Mesenchymal stem cell (in vitro differentiated cells and primary cell): ENCODE data around the gene ZBTB34. TPM values are rescaled to one million over a fixed set of nuclear protein-coding genes. Genes with fewer than 3 reads are reported as not detected.
"Not testable (repeated sequence)": the region's sequence is repeated elsewhere in the genome, so short reads cannot be mapped to it uniquely, and the experiment has no call there.

Experiments used
- DNase-seq: peaks from one replicate; pipeline ENCODE4 v3.0.0-alpha.2; 2013
- H2AFZ ChIP-seq: one replicate; pipeline ENCODE4 v1.6.1; 2013; ENCODE audit warnings: low read depth, mild to moderate bottlenecking, control low read depth, inconsistent platforms, low read length, moderate library complexity
- H2AK5ac ChIP-seq: 2 replicates; pipeline ENCODE4 v1.6.1; 2013; ENCODE audit warnings: low read length, moderate library complexity, mild to moderate bottlenecking, inconsistent platforms; ENCODE audit not compliant: severe bottlenecking
- H2BK120ac ChIP-seq: one replicate; pipeline ENCODE4 v1.6.1; 2013; ENCODE audit warnings: low read depth, mild to moderate bottlenecking, inconsistent platforms, low read length, moderate library complexity
- H2BK12ac ChIP-seq, 2 experiments: one replicate each; pipeline ENCODE4 v1.6.1; 2013; ENCODE audit warnings: inconsistent platforms in 2 of 2, low read length in 2 of 2, mild to moderate bottlenecking in 2 of 2, moderate library complexity in 2 of 2, control low read depth in 1 of 2
- H2BK15ac ChIP-seq: one replicate; pipeline ENCODE4 v1.6.1; 2013; ENCODE audit warnings: mild to moderate bottlenecking, low read depth, inconsistent platforms; ENCODE audit not compliant: poor library complexity, severe bottlenecking
- H2BK5ac ChIP-seq: 2 replicates; pipeline ENCODE4 v1.6.1; 2013; ENCODE audit warnings: low read depth, mild to moderate bottlenecking, low read length, control low read depth, inconsistent platforms; ENCODE audit not compliant: poor library complexity, severe bottlenecking
- H3K14ac ChIP-seq, 2 experiments: one replicate each; pipeline ENCODE4 v1.6.1; 2013; ENCODE audit warnings: inconsistent platforms in 2 of 2, low read length in 2 of 2, control low read depth in 1 of 2, mild to moderate bottlenecking in 1 of 2, moderate library complexity in 1 of 2
- H3K18ac ChIP-seq, 2 experiments: one replicate each; pipeline ENCODE4 v1.6.1; 2013; ENCODE audit warnings: inconsistent platforms in 2 of 2, low read length in 2 of 2, control low read depth in 1 of 2, low read depth in 1 of 2, mild to moderate bottlenecking in 1 of 2
- H3K23ac ChIP-seq, 2 experiments: one replicate each; pipeline ENCODE4 v1.6.1; 2013; ENCODE audit warnings: inconsistent platforms in 2 of 2, low read length in 2 of 2, mild to moderate bottlenecking in 2 of 2, moderate library complexity in 2 of 2, control low read depth in 1 of 2
- H3K27ac ChIP-seq: 2 replicates; pipeline ENCODE4 v1.5.1; 2013; ENCODE audit warnings: mild to moderate bottlenecking, moderate library complexity, low read length, control low read depth, inconsistent platforms; ENCODE audit not compliant: poor library complexity, severe bottlenecking
- H3K27me3 ChIP-seq, 2 experiments: 2 replicates each; pipeline versions ENCODE4 v1.6.1 to v1.7.0; 2013; ENCODE audit warnings: low read length in 2 of 2, mild to moderate bottlenecking in 2 of 2, moderate library complexity in 2 of 2, control low read depth in 1 of 2, inconsistent platforms in 1 of 2; ENCODE audit not compliant: control insufficient read depth in 1 of 2, insufficient read depth in 1 of 2
- H3K36me3 ChIP-seq, 2 experiments: 2 replicates each; pipeline versions ENCODE4 v1.6.1 to v1.7.0; 2013; ENCODE audit warnings: low read length in 2 of 2, control low read depth in 1 of 2, inconsistent platforms in 1 of 2, low read depth in 1 of 2, mild to moderate bottlenecking in 1 of 2; ENCODE audit not compliant: insufficient read depth in 2 of 2, control insufficient read depth in 1 of 2
- H3K4ac ChIP-seq, 2 experiments: one replicate each; pipeline ENCODE4 v1.6.1; 2013; ENCODE audit warnings: inconsistent platforms in 2 of 2, low read length in 2 of 2, mild to moderate bottlenecking in 2 of 2, moderate library complexity in 2 of 2, control low read depth in 1 of 2, low read depth in 1 of 2
- H3K4me1 ChIP-seq: 2 replicates; pipeline ENCODE4 v1.6.1; 2013; ENCODE audit warnings: low read depth, low read length, control low read depth; ENCODE audit not compliant: control insufficient read depth, insufficient read depth
- H3K4me2 ChIP-seq: 2 replicates; pipeline ENCODE4 v1.6.1; 2013; ENCODE audit warnings: low read length, mild to moderate bottlenecking, inconsistent platforms; ENCODE audit not compliant: poor library complexity, severe bottlenecking
- H3K4me3 ChIP-seq, 2 experiments: 2 replicates each; pipeline versions ENCODE4 v1.5.1 to v1.7.0; 2013; ENCODE audit warnings: low read length in 2 of 2, mild to moderate bottlenecking in 2 of 2, control low read depth in 1 of 2, low read depth in 1 of 2; ENCODE audit not compliant: insufficient read depth in 1 of 2
- H3K79me1 ChIP-seq: replicated peaks from 2 replicates; pipeline ENCODE4 v1.6.1; 2013; ENCODE audit warnings: mild to moderate bottlenecking, control low read depth, low read length, inconsistent platforms; ENCODE audit not compliant: poor library complexity, severe bottlenecking
- H3K9ac ChIP-seq: 2 replicates; pipeline ENCODE4 v1.7.0; 2013; ENCODE audit warnings: mild to moderate bottlenecking, low read length, moderate library complexity
- H3K9me3 ChIP-seq: 2 replicates; pipeline ENCODE4 v1.7.0; 2013; ENCODE audit warnings: mild to moderate bottlenecking, low read length; ENCODE audit not compliant: control insufficient read depth
- H4K8ac ChIP-seq: one replicate; pipeline ENCODE4 v1.6.1; 2013; ENCODE audit warnings: inconsistent platforms, mild to moderate bottlenecking, low read length, moderate library complexity
- H4K91ac ChIP-seq: one replicate; pipeline ENCODE4 v1.6.1; 2013; ENCODE audit warnings: mild to moderate bottlenecking, low read length, inconsistent platforms
- WGBS: methylation state at CpG from one replicate; pipeline ENCODE4 v1.1.7; 2013; ENCODE audit warnings: mixed read lengths; 5-methylcytosine and 5-hydroxymethylcytosine counted together
- polyA plus RNA-seq, 2 experiments: library from polyadenylated mRNA; stranded (reverse); fragments of 200-250 nt; gene quantifications; one replicate each; pipeline ENCODE4 v1.2.3, GENCODE V29; 2013

The ZBTB34 gene, protein sequence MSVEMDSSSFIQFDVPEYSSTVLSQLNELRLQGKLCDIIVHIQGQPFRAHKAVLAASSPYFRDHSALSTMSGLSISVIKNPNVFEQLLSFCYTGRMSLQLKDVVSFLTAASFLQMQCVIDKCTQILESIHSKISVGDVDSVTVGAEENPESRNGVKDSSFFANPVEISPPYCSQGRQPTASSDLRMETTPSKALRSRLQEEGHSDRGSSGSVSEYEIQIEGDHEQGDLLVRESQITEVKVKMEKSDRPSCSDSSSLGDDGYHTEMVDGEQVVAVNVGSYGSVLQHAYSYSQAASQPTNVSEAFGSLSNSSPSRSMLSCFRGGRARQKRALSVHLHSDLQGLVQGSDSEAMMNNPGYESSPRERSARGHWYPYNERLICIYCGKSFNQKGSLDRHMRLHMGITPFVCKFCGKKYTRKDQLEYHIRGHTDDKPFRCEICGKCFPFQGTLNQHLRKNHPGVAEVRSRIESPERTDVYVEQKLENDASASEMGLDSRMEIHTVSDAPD
- polyA plus RNA-seq (2013, experiment 1 of 2), result 6.7 TPM
- polyA plus RNA-seq (2013, experiment 2 of 2), result 6.5 TPM

DNA sequence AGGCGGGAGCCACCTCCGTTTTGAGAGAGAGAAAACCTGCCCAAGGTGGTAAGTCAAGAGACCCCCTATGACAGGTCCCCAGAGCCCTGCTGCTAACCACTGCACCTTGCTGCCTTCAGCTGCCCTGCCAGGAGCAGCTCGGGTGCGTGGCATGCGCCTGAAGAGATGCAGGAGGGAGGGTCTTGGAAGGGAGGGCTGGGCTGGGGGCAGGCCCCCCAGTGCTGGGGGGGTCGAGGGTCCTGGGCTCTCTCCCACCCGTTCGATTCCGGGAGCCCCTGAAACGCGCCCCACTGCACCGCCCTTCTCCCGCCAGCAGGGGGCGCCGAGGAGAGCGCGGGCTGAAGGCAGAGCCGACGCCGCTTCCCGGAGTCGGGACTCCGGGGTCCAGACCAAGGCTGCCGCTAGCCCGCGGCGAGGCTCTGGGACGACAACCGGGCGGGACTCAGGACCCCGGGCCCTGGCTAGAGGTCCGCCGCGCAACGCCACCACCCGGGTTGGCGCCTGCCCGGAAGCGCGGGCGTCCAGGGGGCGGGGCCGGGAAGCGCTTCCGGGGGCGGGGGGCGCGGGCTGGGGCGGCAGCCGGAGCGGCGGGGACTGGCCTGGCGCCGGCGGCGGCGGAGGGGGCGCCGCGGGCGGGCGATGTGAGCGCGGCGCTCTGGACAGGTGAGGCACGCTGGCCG is at the start of gene ZBTB34:
ZBTB34 (plus strand) TSS at position 563 of the 680 bp plus-strand sequence. CDS start 18,761 bp downstream, outside the sequence.
- H3K4me1 ChIP-seq, result peaks cover 10% of the 10 kb centered on the region

GRCh38 chr9:126813072-126813471 is 47.4 kb upstream of the ZBTB34 start:
- H2BK120ac ChIP-seq, result no peak overlapping the region
- H3K9ac ChIP-seq, result no peak overlapping the region
- H2AK5ac ChIP-seq, result no peak overlapping the region
- H3K79me1 ChIP-seq, result peaks cover 13% of the 10 kb centered on the region
- H4K8ac ChIP-seq, result no peak overlapping the region
- H3K27ac ChIP-seq, result no peak overlapping the region
- H2BK15ac ChIP-seq, result no peak overlapping the region
- H3K9me3 ChIP-seq, result peaks cover 4% of the 10 kb centered on the region
- no peak overlapping the region for H3K4me3 ChIP-seq
- H2BK12ac ChIP-seq, result no peak overlapping the region
- no peak overlapping the region for H2AFZ ChIP-seq
- peaks cover 24 to 76% of the 10 kb centered on the region in 2 experiments for H3K36me3 ChIP-seq
- H2BK5ac ChIP-seq, result no peak overlapping the region
- no peak overlapping the region for H3K18ac ChIP-seq
- no peak for DNase-seq
- no peak overlapping the region for H4K91ac ChIP-seq
- no peaks in the 10 kb centered on the region for H3K4me1 ChIP-seq
- H3K23ac ChIP-seq, result no peak overlapping the region
- no peak overlapping the region for H3K14ac ChIP-seq
- H3K4ac ChIP-seq, result no peak overlapping the region
- H3K27me3 ChIP-seq, result no peaks in the 10 kb centered on the region
- no peak overlapping the region for H3K4me2 ChIP-seq
- 97% methylated on average over 9 of the region's 11 CpGs for WGBS

More for the DNA sequence above, at the start of gene ZBTB34:
- H3K14ac ChIP-seq, result peak within 1 kb of the TSS in 1 of 2 experiments; percentile 69
- peaks cover 3 to 15% of the 10 kb centered on the region in 2 experiments for H3K36me3 ChIP-seq
- H3K9ac ChIP-seq, result peak within 1 kb of the TSS; percentile 90
- peak within 1 kb of the TSS; percentile 89 to 96 for H3K18ac ChIP-seq
- peak within 1 kb of the TSS in 1 of 2 experiments; percentile 25 for H3K23ac ChIP-seq
- peak within 1 kb of the TSS; percentile 95 for H4K91ac ChIP-seq
- peak within 1 kb of the TSS in 1 of 2 experiments; percentile 48 for H2BK12ac ChIP-seq
- WGBS, result under 1% methylated on average over 23 of the region's 67 CpGs
- H3K4me3 ChIP-seq, result peak within 1 kb of the TSS; percentile 86 to 97
- H2BK15ac ChIP-seq, result peak within 1 kb of the TSS; percentile 38
- H3K9me3 ChIP-seq, result no peaks in the 10 kb centered on the region
- peak within 1 kb of the TSS; percentile 80 for H2BK5ac ChIP-seq
- H2BK120ac ChIP-seq, result peak within 1 kb of the TSS; percentile 94
- peak within 1 kb of the TSS; percentile 94 for H2AFZ ChIP-seq
- peak within 1 kb of the TSS; percentile 97 for H4K8ac ChIP-seq
- peak within 1 kb of the TSS; percentile 97 for H3K4me2 ChIP-seq
- peak within 1 kb of the TSS; percentile 83 to 89 for H3K4ac ChIP-seq
- H2AK5ac ChIP-seq, result peak within 1 kb of the TSS; percentile 49
- peak; percentile 54 for DNase-seq
- peaks cover 25 to 40% of the 10 kb centered on the region in 2 experiments for H3K27me3 ChIP-seq
- H3K79me1 ChIP-seq, result peaks cover 9% of the 10 kb centered on the region
- H3K27ac ChIP-seq, result no peak within 1 kb of the TSS

GRCh38 chr9:126814091-126814490 is 46.3 kb upstream of the ZBTB34 start:
- Histone ChIP-seq H2BK12ac (no peak overlapping the region), H2AK5ac (no peak overlapping the region), H3K18ac (no peak overlapping the region), H4K8ac (no peak overlapping the region), H3K23ac (no peak overlapping the region), H3K4me1 (no peaks in the 10 kb centered on the region), H2AFZ (no peak overlapping the region), H3K4ac (no peak overlapping the region), H2BK120ac (no peak overlapping the region), H3K36me3 (peaks cover 28 to 76% of the 10 kb centered on the region in 2 experiments), H3K9ac (no peak overlapping the region), H2BK5ac (no peak overlapping the region), H3K27me3 (no peaks in the 10 kb centered on the region), H3K9me3 (peaks cover 14% of the 10 kb centered on the region), H3K79me1 (peaks cover 15% of the 10 kb centered on the region), H3K4me3 (no peak overlapping the region), H3K27ac (no peak overlapping the region), H2BK15ac (no peak overlapping the region), H3K4me2 (no peak overlapping the region), H3K14ac (no peak overlapping the region), H4K91ac (no peak overlapping the region)
- no peak for DNase-seq

DNA sequence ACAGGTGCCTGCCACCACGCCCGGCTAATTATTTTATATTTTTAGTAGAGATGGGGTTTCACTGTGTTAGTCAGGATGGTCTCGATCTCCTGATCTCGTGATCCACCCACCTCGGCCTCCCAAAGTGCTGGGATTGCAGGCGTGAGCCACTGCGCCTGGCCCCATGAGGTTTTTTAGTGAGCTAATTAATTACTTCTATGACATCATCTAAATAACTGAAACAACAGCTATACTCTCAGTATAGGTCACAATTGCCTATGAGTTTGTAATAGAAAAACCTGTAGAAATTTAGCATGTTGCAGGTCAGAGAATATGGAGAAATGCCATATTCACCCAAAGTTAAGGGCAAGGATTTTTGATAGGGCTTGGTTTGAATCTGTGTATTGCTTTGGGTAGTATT is 42.8 kb upstream of the ZBTB34 start:
- Histone ChIP-seq H3K9me3 (peaks cover 32% of the 10 kb centered on the region), H3K79me1 (peaks cover 24% of the 10 kb centered on the region), H3K36me3 (peaks cover 22 to 68% of the 10 kb centered on the region in 2 experiments)
- not testable (repeated sequence) for H3K4ac ChIP-seq, H2AK5ac ChIP-seq, H4K91ac ChIP-seq, H4K8ac ChIP-seq, H3K23ac ChIP-seq, H2AFZ ChIP-seq, H2BK120ac ChIP-seq, H3K4me3 ChIP-seq, H2BK15ac ChIP-seq, H3K9ac ChIP-seq, H2BK12ac ChIP-seq, H3K4me2 ChIP-seq, H3K27ac ChIP-seq, DNase-seq, H3K27me3 ChIP-seq, H3K4me1 ChIP-seq, H3K14ac ChIP-seq, H2BK5ac ChIP-seq, H3K18ac ChIP-seq
- 100% methylated on average over 2 of the region's 7 CpGs for WGBS
